HG03060 (cell line): ENCODE data around the gene HCFC1R1.

Experiments
- ATAC-seq: cut with Tn5 transposase; IDR thresholded peaks from one replicate; pipeline ENCODE4 v1.9.1; 2021; ENCODE audit warnings: low read depth, moderate number of reproducible peaks; ENCODE audit not compliant: unreplicated experiment

HCFC1R1 gene

DNA sequence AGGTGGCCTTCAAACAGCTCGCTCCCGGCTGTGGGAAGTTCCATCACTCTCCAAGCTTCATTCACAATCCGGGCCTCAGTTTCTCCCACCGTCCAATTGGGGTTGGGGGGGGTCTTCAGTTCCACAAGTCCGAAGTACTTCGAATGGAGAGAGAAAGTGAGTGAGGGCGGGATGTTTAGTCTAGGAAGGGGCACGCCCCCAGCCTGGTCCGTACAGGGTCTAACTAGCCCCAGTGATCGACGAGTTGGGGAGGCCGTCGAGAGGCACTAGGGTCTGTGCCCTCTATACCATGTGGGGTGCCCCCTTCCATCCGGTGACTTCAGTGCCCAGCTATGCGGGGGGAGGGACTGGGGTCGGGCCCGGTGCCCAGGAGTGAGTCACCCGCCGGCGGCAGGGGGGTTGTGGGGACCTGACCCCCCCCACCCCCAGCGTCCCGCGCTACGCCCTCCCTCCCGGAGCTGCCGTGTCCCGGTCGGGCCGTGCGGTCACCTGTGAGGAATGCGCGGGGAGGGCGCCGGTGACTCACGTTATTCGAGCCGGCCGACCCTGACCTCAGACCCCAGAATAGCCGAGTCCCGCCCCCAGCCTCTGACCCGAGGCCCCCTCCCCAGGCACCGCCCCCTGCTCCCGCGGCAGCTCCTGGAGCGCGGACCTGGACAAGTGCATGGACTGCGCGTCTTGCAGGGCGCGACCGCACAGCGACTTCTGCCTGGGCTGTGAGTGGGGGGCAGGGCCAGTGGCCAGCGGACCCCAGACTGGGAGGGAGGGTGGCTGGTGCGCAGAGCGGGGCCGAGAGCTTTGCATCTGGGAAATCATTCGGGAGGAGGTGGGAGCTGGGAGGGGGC, 2.9 kb downstream of the HCFC1R1 start:
- no peak for ATAC-seq

- no peak for ATAC-seq
Measured at GRCh38 chr16:3020247-3020603, 3.5 kb downstream of the HCFC1R1 start, which contains the start of gene TNFRSF12A. TSS of gene TNFRSF12A (plus strand) at chr16:3020368. CDS start at chr16:3020398, 30 bp downstream.

DNA sequence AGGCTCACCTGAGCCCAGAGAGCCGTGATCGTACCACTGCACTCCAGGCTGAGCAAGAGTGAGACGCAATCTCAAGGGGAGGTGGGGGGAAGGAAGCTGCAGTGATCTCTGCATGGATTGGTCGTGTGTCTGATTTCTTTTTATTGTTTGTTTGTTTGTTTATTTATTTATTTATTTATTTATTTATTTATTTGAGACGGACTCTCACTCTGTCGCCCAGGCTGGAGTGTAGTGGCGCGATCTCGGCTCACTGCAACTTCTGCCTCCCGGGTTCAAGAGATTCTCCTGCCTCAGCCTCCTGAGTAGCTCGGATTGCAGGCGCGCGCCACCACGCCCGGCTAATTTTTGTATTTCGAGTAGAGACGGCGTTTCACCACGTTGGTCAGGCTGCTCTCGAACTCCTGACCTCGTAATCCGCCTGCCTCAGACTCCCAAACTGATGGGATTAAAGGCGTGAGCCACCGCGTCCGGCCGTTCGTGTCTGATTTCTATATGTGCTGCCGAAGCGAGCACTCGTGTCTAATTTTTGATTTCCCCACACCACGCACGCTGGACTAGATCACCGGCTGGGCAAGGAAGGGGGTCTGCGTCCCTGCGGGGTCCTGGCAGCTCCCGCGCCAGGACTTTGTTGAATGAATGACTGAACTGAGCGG, 4.0 kb downstream of the HCFC1R1 start:
- no peak for ATAC-seq

DNA sequence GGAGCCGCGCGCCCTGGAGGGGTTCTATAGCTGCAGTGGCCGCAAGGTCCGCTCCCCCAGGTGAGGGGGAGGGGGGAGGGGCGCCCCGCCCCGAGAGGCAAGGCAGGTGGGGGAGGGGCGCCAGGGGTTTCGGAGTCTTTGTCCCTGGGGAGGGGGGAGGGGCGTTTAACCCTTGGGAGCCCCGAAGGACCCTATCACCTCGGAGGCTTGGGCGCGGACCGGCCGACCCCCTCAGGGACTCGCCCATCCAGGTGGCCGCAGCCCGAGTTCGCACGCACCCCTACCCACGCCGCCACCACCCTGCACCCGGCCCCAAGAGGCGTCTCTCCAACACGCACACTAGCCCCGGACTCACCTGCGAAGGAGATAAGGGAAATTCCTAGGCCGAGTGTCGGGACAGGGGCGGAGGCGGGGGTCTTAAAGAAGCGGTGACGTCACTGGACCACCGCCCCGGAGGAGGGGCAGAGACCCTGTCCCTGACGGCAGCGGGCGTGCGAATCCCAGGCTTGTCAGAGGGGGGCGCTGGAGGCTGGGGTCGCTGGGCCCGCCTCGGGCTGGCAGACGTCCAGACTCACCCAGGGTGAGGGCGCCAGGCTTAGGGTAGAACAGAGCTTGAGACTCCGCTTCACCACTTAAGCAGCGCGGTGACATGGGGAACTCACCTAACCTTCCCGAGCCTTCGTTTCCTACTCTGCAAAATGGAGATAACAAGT, 5.8 kb downstream of the HCFC1R1 start, which contains the start of gene CLDN6:
Gene CLDN6, minus strand, starts transcription at position 390 of the 713 bp plus-strand sequence. CDS start 2,162 bp downstream, outside the sequence.
- no peak for ATAC-seq

DNA sequence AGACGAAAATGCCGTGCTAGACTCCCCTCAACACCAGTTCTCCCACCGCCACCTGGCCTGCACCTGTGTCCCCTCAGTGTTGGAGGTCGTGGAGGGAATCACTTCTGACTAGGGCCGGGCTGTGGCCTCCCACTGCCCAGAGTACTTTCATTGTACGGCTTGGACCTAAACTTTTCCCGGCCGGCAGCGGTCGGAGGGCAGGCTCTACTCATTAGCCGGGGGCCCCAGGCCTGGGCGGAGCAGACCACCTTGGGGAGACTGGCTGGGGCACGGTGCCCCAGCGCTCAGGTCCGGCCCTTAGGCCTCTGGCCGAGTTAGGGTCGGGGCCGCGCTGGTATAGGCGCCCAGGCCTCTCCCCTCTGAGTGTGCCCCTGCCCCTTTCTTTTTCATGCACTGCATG, 6.4 kb downstream of the HCFC1R1 start:
- no peak for ATAC-seq

DNA sequence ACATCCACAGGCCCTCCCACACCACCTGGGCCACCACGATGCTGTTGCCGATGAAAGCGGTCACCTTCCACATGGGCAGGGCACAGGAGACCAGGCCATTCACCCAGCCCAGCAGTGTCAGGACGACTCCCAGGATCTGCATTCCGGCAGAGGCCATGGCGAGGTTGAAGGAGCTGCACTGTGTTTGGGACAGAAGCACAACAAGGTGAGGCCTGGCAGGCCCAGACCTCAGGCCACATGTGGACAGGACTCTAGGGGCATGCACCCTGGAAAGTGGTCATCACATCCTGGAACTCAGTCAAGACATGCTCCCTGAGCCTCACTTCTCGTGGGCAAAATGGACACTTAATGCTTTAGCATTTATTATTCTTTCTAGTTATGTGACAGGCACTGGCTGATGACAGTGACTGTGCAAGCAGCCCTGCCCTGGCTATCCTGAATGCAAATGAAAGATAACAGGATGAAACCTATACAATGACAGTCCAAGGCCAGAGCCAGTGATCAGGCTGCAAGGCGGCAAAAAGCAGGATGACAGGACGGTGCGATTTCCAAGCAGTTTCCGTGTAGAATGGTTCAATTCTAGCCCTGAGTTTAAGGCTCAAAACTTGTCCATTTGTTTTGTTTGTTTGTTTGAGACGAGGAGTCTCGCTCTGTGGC, 7.7 kb downstream of the HCFC1R1 start:
- ATAC-seq = no peak

- no peak for ATAC-seq
Measured at GRCh38 chr16:3014971-3015370, 8.8 kb downstream of the HCFC1R1 start.

GRCh38 chr16:3013998-3014690, 9.6 kb downstream of the HCFC1R1 start:
- ATAC-seq = no peak

- no peak for ATAC-seq
Measured at GRCh38 chr16:3013491-3013951, 10.2 kb downstream of the HCFC1R1 start.

DNA sequence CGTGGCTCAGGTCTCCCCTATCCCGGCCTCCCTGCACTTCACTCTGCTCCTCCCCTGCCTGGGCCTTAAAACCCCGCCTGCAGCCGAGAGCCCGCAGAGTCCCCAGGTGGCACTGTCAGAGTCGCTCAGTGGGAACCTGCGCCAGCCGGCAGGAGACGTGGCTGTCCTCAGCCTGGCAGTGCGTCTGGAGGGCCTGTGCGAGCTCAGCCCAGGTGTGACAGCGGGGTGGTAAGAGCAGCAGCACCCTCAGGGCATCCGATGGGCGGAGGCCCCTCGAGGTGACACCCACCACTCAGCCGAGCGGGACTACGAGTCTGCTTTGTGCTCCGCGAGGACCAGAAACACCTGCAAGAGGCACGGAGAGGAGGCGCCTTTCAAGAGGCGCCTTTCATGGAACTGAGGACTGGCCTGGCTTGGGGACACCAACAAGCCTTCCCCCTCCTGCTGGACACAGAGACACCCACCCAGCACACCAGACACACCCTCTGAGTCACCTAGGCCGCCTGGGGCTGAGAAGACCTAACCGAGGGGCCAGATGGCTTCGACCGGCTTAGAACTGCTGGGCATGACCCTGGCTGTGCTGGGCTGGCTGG, 10.8 kb downstream of the HCFC1R1 start, which contains the start of gene CLDN9:
Gene CLDN9, plus strand, starts transcription at position 96 of the 593 bp plus-strand sequence. Its CDS starts 440 bp downstream, at position 536.
- ATAC-seq = no peak

GRCh38 chr16:3012246-3012645, 11.5 kb downstream of the HCFC1R1 start:
- ATAC-seq = no peak

DNA sequence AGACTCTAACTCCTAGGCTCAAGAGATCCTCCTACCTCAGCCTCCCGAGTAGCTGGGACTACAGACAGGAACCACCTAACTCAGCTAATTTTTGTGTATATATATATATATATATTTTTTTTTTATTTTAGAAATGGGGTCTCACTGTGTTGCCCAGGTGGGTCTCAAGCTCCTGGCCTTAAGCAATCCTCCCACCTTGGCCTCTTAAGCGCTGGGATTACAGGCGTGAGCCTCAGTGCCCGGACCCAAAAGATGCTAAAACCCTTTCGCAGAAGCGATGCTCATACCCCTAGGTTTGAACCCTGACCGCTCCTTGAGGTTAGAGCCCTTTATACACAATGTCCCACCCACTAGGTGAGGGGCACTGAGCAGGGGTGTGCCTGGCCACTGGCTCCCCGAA, 13.2 kb downstream of the HCFC1R1 start:
- ATAC-seq = no peak

- ATAC-seq = no peak
Measured at GRCh38 chr16:3009568-3010390, 14.0 kb downstream of the HCFC1R1 start.

- ATAC-seq = no peak
Measured at GRCh38 chr16:3008690-3009037, 15.1 kb downstream of the HCFC1R1 start.

DNA sequence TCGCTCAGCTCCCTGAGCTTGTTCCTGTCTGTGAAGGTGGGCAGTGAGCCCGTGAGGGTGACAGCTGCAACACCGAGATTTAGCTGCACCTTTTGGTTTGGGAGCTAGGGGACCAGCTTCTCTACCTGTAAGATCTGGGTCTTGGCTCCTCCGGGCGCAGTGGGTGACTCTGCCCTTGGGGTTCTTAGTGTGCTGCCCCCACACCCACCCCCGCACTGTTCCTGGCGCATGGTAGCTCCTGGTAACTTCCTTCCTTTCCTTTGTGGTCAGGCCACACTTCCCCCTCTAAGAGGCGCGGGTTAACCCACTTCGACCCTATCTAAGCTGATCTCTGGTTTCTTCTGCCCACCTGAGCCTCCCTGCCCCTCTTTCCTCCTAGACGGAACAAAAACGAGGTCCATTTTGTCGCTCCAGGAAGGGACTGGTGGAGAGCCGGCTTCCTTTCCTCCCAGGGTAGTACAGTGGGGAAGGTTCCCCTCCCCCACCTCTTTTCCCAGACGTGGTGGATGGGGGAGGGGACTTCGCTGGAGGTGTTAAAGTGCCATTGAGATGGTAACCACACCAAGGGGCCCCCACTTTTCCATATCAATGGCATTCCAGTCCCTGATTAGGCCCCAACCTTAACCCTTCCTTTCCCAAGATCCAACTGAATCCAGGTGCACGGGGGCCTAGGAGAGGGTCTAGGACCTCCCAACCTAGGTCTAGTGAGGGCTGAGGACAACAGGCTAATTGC, 15.6 kb downstream of the HCFC1R1 start:
- ATAC-seq = no peak

GRCh38 chr16:3007059-3007956, 16.4 kb downstream of the HCFC1R1 start:
- no peak for ATAC-seq

DNA sequence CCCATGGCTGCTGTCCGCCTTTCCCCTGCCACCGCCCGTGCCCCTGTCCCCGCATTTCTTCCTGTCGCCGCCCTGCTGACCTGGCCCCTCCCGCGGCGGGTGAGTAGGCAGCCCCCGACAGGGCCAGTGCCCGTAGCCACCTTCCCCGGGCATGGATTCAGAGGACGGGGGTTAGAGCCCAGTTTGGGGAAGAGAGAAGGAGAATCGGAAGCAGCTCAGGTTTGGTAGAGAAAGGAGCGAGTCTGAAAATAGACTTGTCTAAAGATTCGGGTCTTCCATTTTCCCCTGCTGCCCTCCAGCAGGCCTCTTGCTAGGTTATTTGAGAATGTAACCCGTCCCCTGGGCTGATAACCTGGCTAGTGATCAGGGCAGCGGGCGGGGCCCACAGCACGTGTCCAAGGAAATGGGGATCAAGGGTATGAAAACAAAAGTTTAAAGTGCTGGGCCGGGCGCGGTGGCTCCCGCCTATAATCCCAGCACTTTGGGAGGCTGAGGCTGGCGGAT, 18.9 kb downstream of the HCFC1R1 start:
- no peak for ATAC-seq
